GM23338 (cell line): ENCODE data around the gene P2RY6. TPM values are rescaled to one million over a fixed set of nuclear protein-coding genes. Genes with fewer than 3 reads are reported as not detected.

Experiments
- ATAC-seq: fragments of 200-7000 bp; cut with Tn5 transposase; 3 replicates; pipeline ENCODE4 v1.9.1; 2020
- DNase-seq: peaks from one replicate; pipeline ENCODE4 v3.0.0-alpha.2; 2015; ENCODE audit warnings: low spot score
- H2AFZ ChIP-seq: fragments of 200-600 bp; sonication (generic); 2 replicates; pipeline ENCODE4 v1.8.0; 2016; ENCODE audit warnings: antibody characterized with exemption, mild to moderate bottlenecking, moderate library complexity
- H3F3A ChIP-seq: fragments of 200-600 bp; sonication (generic); replicated peaks from 2 replicates; pipeline ENCODE4 v1.8.0; 2017; ENCODE audit warnings: antibody characterized with exemption, mixed run types, low read depth
- H3K27ac ChIP-seq: fragments of 200-600 bp; sonication (generic); 2 replicates; pipeline ENCODE4 v1.6.1; 2016; ENCODE audit warnings: low read depth
- H3K27me3 ChIP-seq: fragments of 200-600 bp; sonication (generic); 2 replicates; pipeline ENCODE4 v1.8.0; 2016; ENCODE audit warnings: mild to moderate bottlenecking, mixed run types, moderate library complexity; ENCODE audit not compliant: insufficient read depth
- H3K36me3 ChIP-seq: fragments of 200-600 bp; sonication (generic); 2 replicates; pipeline ENCODE4 v1.8.0; 2016; ENCODE audit warnings: mild to moderate bottlenecking; ENCODE audit not compliant: insufficient read depth
- H3K4me1 ChIP-seq: fragments of 200-600 bp; sonication (generic); 2 replicates; pipeline ENCODE4 v1.8.0; 2016; ENCODE audit warnings: mild to moderate bottlenecking, moderate library complexity; ENCODE audit not compliant: insufficient read depth
- H3K4me2 ChIP-seq: fragments of 200-600 bp; sonication (generic); 2 replicates; pipeline ENCODE4 v1.7.1; 2017; ENCODE audit warnings: mixed run types
- H3K4me3 ChIP-seq: fragments of 200-600 bp; sonication (generic); 2 replicates; pipeline ENCODE4 v1.6.1; 2016; ENCODE audit warnings: mixed run types
- H3K79me2 ChIP-seq: fragments of 200-600 bp; sonication (generic); replicated peaks from 2 replicates; pipeline ENCODE4 v1.8.0; 2017; ENCODE audit warnings: mild to moderate bottlenecking; ENCODE audit not compliant: insufficient read depth
- H3K9me2 ChIP-seq: fragments of 200-600 bp; sonication (generic); 2 replicates; pipeline ENCODE4 v1.8.0; 2017; ENCODE audit not compliant: insufficient read depth
- H4K20me1 ChIP-seq: fragments of 200-600 bp; sonication (generic); replicated peaks from 2 replicates; pipeline ENCODE4 v1.8.0; 2017; ENCODE audit warnings: mild to moderate bottlenecking; ENCODE audit not compliant: insufficient read depth
- H3K27ac Mint-ChIP-seq: 2 replicates; pipeline ENCODE4 v1.8.0; 2020; ENCODE audit warnings: inconsistent platforms, mild to moderate bottlenecking, moderate library complexity, mixed read lengths
- H3K27me3 Mint-ChIP-seq: 3 replicates; pipeline ENCODE4 v1.8.0; 2022; ENCODE audit warnings: low read depth, mild to moderate bottlenecking, moderate library complexity, mixed read lengths, inconsistent platforms; ENCODE audit not compliant: insufficient read depth, poor library complexity
- H3K36me3 Mint-ChIP-seq: 3 replicates; pipeline ENCODE4 v1.8.0; 2021; ENCODE audit warnings: low read depth, mild to moderate bottlenecking, inconsistent platforms, moderate library complexity, mixed read lengths
- H3K4me1 Mint-ChIP-seq: 3 replicates; pipeline ENCODE4 v1.8.0; 2020; ENCODE audit warnings: mild to moderate bottlenecking, inconsistent platforms, mixed read lengths
- H3K4me3 Mint-ChIP-seq: 3 replicates; pipeline ENCODE4 v1.8.0; 2021; ENCODE audit warnings: moderate library complexity, mild to moderate bottlenecking, inconsistent platforms, mixed read lengths
- H3K9me3 Mint-ChIP-seq: 3 replicates; pipeline ENCODE4 v1.8.0; 2020; ENCODE audit warnings: moderate library complexity, mild to moderate bottlenecking, inconsistent platforms, mixed read lengths
- CREB1 ChIP-seq: fragments of 250-450 bp; sonication (Bioruptor Pico); IDR thresholded peaks from 2 replicates; pipeline ENCODE4 v1.5.0; 2020; ENCODE audit warnings: low read depth, mild to moderate bottlenecking, moderate library complexity
- ETS1 ChIP-seq: IDR thresholded peaks from 2 replicates; pipeline ENCODE4 v1.6.1; 2016; ENCODE audit warnings: antibody characterized with exemption
- EZH2 ChIP-seq: fragments of 200-600 bp; sonication (generic); IDR thresholded peaks from one replicate; pipeline ENCODE4 v1.8.0; 2017; ENCODE audit warnings: antibody characterized with exemption, mild to moderate bottlenecking, low read depth; ENCODE audit not compliant: unreplicated experiment
- JUNB ChIP-seq: IDR thresholded peaks from one replicate; pipeline ENCODE4 v1.6.1; 2016; ENCODE audit warnings: antibody characterized with exemption; ENCODE audit not compliant: unreplicated experiment
- NANOG ChIP-seq: IDR thresholded peaks from 2 replicates; pipeline ENCODE4 v1.6.1; 2016; ENCODE audit warnings: antibody characterized with exemption, borderline replicate concordance
- POLR2AphosphoS5 ChIP-seq: IDR thresholded peaks from 2 replicates; pipeline ENCODE4 v1.6.1; 2016; ENCODE audit warnings: antibody characterized with exemption, low read depth
- STAT1 ChIP-seq: IDR thresholded peaks from one replicate; pipeline ENCODE4 v1.6.1; 2016; ENCODE audit warnings: antibody characterized with exemption; ENCODE audit not compliant: unreplicated experiment
- ZNF114 ChIP-seq: fragments of 250-450 bp; sonication (Bioruptor Pico); IDR thresholded peaks from 2 replicates; pipeline ENCODE4 v1.5.0; 2020; ENCODE audit warnings: mild to moderate bottlenecking, moderate library complexity
- ZNF331 ChIP-seq: fragments of 250-450 bp; sonication (Bioruptor Pico); IDR thresholded peaks from 2 replicates; pipeline ENCODE4 v1.5.0; 2020; ENCODE audit warnings: low read depth, mild to moderate bottlenecking, moderate library complexity
- polyA plus RNA-seq: library from polyadenylated mRNA; unstranded; fragments of >200 nt; fragmentation: Nextera tagmentation; extraction: Ambion mirVana; gene quantifications from 2 replicates; pipeline ENCODE4 v1.2.1, GENCODE V29; 2016
- total RNA-seq: library from RNA; depleted of rRNA; stranded (reverse); fragments of >200 nt; shearing (Covaris generic); gene quantifications from 2 replicates; pipeline ENCODE4 v1.2.3, GENCODE V29; 2014
- TF ChIP-seq, protein P1 (sequence below): fragments of 250-450 bp; sonication (Bioruptor Pico); IDR thresholded peaks from 2 replicates; pipeline ENCODE4 v1.5.0; 2020; ENCODE audit warnings: mild to moderate bottlenecking, moderate library complexity
- TF ChIP-seq, protein P2 (sequence below): IDR thresholded peaks from one replicate; pipeline ENCODE4 v1.6.1; 2018; ENCODE audit warnings: antibody characterized with exemption; ENCODE audit not compliant: unreplicated experiment
- TF ChIP-seq, protein P3 (sequence below), 2 experiments: fragments of 200-600 bp in 1 of 2; sonication (generic) in 1 of 2; conservative IDR thresholded peaks; 2 replicates each; pipeline versions ENCODE4 v1.5.1 to v1.6.1; 2016 to 2017; ENCODE audit warnings: antibody characterized with exemption in 2 of 2, low read depth in 2 of 2, mild to moderate bottlenecking in 2 of 2, moderate library complexity in 1 of 2

The P2RY6 gene
- total and polyA plus RNA-seq, 2 experiments from 2014 or later = not detected

DNA sequence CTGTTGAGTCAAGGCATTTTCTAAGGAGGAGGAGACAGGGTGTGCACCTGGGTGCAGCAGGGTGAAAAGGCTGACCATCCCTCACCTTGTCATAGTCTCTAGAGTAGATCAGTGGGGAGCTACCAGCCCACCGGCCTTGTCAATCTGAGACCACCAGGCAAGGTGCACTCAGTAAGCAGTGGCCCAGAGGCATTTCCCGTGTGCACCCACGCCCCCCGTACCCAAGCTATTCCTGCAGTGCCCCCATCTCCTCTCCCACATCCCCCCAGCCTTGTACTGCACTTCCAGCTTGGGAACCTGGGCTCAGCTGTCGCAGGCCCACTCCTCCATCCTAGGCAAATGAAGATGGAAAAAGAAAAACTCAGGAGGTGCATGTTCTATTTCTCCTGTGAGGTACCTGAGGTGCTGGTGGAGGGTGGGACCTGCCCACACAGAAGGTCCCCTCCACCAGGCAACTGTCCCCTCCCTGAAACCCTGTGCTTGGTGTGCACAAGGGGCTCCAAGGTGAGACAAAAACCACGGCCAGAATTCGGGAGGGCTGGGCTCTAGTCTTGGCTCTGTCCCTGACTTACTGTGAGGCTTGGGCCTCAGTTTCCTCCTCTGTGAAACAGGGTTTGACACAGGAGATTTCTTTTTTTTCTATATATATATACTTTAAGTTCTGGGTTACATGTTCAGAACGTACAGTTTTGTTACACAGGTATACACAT lies 45.7 kb upstream of the P2RY6 start:
- Histone ChIP-seq H3K27me3 (no peaks in the 10 kb centered on the region), H3F3A (no peaks in the 10 kb centered on the region), H3K79me2 (no peaks in the 10 kb centered on the region), H2AFZ (no peak overlapping the region), H4K20me1 (no peaks in the 10 kb centered on the region), H3K4me3 (no peak overlapping the region), H3K4me2 (no peak overlapping the region), H3K27ac (no peak overlapping the region), H3K9me2 (0 out of 2 replicates have a peak, but pooled peaks cover 3% of the 10 kb centered on the region), H3K4me1 (peaks cover 12% of the 10 kb centered on the region), H3K36me3 (no peaks in the 10 kb centered on the region)
- no peak overlapping the region for H3K27ac Mint-ChIP-seq
- H3K27me3 Mint-ChIP-seq = peaks cover 11% of the 10 kb centered on the region
- no peak for TF ChIP-seq STAT1
- TF ChIP-seq, protein P1, sequence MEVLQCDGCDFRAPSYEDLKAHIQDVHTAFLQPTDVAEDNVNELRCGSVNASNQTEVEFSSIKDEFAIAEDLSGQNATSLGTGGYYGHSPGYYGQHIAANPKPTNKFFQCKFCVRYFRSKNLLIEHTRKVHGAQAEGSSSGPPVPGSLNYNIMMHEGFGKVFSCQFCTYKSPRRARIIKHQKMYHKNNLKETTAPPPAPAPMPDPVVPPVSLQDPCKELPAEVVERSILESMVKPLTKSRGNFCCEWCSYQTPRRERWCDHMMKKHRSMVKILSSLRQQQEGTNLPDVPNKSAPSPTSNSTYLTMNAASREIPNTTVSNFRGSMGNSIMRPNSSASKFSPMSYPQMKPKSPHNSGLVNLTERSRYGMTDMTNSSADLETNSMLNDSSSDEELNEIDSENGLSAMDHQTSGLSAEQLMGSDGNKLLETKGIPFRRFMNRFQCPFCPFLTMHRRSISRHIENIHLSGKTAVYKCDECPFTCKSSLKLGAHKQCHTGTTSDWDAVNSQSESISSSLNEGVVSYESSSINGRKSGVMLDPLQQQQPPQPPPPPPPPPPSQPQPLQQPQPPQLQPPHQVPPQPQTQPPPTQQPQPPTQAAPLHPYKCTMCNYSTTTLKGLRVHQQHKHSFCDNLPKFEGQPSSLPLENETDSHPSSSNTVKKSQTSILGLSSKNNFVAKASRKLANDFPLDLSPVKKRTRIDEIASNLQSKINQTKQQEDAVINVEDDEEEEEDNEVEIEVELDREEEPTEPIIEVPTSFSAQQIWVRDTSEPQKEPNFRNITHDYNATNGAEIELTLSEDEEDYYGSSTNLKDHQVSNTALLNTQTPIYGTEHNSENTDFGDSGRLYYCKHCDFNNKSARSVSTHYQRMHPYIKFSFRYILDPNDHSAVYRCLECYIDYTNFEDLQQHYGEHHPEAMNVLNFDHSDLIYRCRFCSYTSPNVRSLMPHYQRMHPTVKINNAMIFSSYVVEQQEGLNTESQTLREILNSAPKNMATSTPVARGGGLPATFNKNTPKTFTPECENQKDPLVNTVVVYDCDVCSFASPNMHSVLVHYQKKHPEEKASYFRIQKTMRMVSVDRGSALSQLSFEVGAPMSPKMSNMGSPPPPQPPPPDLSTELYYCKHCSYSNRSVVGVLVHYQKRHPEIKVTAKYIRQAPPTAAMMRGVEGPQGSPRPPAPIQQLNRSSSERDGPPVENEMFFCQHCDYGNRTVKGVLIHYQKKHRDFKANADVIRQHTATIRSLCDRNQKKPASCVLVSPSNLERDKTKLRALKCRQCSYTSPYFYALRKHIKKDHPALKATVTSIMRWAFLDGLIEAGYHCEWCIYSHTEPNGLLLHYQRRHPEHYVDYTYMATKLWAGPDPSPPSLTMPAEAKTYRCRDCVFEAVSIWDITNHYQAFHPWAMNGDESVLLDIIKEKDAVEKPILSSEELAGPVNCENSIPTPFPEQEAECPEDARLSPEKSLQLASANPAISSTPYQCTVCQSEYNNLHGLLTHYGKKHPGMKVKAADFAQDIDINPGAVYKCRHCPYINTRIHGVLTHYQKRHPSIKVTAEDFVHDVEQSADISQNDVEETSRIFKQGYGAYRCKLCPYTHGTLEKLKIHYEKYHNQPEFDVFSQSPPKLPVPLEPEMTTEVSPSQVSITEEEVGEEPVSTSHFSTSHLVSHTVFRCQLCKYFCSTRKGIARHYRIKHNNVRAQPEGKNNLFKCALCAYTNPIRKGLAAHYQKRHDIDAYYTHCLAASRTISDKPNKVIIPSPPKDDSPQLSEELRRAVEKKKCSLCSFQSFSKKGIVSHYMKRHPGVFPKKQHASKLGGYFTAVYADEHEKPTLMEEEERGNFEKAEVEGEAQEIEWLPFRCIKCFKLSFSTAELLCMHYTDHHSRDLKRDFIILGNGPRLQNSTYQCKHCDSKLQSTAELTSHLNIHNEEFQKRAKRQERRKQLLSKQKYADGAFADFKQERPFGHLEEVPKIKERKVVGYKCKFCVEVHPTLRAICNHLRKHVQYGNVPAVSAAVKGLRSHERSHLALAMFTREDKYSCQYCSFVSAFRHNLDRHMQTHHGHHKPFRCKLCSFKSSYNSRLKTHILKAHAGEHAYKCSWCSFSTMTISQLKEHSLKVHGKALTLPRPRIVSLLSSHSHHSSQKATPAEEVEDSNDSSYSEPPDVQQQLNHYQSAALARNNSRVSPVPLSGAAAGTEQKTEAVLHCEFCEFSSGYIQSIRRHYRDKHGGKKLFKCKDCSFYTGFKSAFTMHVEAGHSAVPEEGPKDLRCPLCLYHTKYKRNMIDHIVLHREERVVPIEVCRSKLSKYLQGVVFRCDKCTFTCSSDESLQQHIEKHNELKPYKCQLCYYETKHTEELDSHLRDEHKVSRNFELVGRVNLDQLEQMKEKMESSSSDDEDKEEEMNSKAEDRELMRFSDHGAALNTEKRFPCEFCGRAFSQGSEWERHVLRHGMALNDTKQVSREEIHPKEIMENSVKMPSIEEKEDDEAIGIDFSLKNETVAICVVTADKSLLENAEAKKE = no peak
- TF ChIP-seq JUNB = no peak
- no peak for TF ChIP-seq ZNF114 (CRISPR knock-in tag)
- TF ChIP-seq ETS1 = no peak
- TF ChIP-seq POLR2AphosphoS5 = no peak
- no peak for TF ChIP-seq CREB1
- TF ChIP-seq, protein P2, sequence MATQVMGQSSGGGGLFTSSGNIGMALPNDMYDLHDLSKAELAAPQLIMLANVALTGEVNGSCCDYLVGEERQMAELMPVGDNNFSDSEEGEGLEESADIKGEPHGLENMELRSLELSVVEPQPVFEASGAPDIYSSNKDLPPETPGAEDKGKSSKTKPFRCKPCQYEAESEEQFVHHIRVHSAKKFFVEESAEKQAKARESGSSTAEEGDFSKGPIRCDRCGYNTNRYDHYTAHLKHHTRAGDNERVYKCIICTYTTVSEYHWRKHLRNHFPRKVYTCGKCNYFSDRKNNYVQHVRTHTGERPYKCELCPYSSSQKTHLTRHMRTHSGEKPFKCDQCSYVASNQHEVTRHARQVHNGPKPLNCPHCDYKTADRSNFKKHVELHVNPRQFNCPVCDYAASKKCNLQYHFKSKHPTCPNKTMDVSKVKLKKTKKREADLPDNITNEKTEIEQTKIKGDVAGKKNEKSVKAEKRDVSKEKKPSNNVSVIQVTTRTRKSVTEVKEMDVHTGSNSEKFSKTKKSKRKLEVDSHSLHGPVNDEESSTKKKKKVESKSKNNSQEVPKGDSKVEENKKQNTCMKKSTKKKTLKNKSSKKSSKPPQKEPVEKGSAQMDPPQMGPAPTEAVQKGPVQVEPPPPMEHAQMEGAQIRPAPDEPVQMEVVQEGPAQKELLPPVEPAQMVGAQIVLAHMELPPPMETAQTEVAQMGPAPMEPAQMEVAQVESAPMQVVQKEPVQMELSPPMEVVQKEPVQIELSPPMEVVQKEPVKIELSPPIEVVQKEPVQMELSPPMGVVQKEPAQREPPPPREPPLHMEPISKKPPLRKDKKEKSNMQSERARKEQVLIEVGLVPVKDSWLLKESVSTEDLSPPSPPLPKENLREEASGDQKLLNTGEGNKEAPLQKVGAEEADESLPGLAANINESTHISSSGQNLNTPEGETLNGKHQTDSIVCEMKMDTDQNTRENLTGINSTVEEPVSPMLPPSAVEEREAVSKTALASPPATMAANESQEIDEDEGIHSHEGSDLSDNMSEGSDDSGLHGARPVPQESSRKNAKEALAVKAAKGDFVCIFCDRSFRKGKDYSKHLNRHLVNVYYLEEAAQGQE = no peak
- no peak for TF ChIP-seq NANOG
- TF ChIP-seq, protein P3, sequence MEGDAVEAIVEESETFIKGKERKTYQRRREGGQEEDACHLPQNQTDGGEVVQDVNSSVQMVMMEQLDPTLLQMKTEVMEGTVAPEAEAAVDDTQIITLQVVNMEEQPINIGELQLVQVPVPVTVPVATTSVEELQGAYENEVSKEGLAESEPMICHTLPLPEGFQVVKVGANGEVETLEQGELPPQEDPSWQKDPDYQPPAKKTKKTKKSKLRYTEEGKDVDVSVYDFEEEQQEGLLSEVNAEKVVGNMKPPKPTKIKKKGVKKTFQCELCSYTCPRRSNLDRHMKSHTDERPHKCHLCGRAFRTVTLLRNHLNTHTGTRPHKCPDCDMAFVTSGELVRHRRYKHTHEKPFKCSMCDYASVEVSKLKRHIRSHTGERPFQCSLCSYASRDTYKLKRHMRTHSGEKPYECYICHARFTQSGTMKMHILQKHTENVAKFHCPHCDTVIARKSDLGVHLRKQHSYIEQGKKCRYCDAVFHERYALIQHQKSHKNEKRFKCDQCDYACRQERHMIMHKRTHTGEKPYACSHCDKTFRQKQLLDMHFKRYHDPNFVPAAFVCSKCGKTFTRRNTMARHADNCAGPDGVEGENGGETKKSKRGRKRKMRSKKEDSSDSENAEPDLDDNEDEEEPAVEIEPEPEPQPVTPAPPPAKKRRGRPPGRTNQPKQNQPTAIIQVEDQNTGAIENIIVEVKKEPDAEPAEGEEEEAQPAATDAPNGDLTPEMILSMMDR (conservative IDR thresholded peaks at IDR 0.05; ENCODE audit: low read depth in 2 of 2) = no peak
- TF ChIP-seq ZNF331 (CRISPR knock-in tag) = no peak
- TF ChIP-seq EZH2 = no peak
- H3K9me3 Mint-ChIP-seq = no peaks in the 10 kb centered on the region
- ATAC-seq (no peak), DNase-seq (no peak)
- H3K4me1 Mint-ChIP-seq = peaks cover 25% of the 10 kb centered on the region
- no peaks in the 10 kb centered on the region; the same call in 2 of the 3 replicates for H3K36me3 Mint-ChIP-seq
- no peak overlapping the region for H3K4me3 Mint-ChIP-seq
